H1 (cell line): ENCODE data around the gene CHST10. TPM values are rescaled to one million over a fixed set of nuclear protein-coding genes. Genes with fewer than 3 reads are reported as not detected.

Experiments used
- BACH1 ChIP-seq: IDR thresholded peaks from 2 replicates; pipeline ENCODE4 v1.6.1; 2012; ENCODE audit warnings: low read length, improper control_type of control experiment
- CHD7 ChIP-seq: fragments of 300-600 bp; sonication (generic); IDR thresholded peaks from 2 replicates; pipeline ENCODE4 v1.7.1; 2012; ENCODE audit warnings: low read length, moderate library complexity, mild to moderate bottlenecking, inconsistent platforms; ENCODE audit not compliant: insufficient replicate concordance
- CTBP2 ChIP-seq: IDR thresholded peaks from 2 replicates; pipeline ENCODE4 v1.7.0; 2011; ENCODE audit warnings: borderline replicate concordance, mild to moderate bottlenecking, moderate library complexity, mixed read lengths, low read length; ENCODE audit not compliant: insufficient read depth, insufficient read length
- HDAC2 ChIP-seq, 2 experiments: fragments of 300-600 bp in 1 of 2; sonication (generic) in 1 of 2; IDR thresholded peaks; 2 replicates each; pipeline ENCODE4 v1.6.1; 2011 to 2012; ENCODE audit warnings: low read depth in 2 of 2, low read length in 2 of 2, mild to moderate bottlenecking in 2 of 2, moderate library complexity in 2 of 2, borderline replicate concordance in 1 of 2, inconsistent platforms in 1 of 2
- RAD21 ChIP-seq, 2 experiments: IDR thresholded peaks in 1 of 2; conservative IDR thresholded peaks in 1 of 2; 2 replicates each; pipeline ENCODE4 v1.6.1; 2011; ENCODE audit warnings: low read depth in 2 of 2, low read length in 2 of 2, improper control_type of control experiment in 1 of 2, inconsistent platforms in 1 of 2, mild to moderate bottlenecking in 1 of 2, moderate library complexity in 1 of 2
- SAP30 ChIP-seq: fragments of 300-600 bp; sonication (generic); IDR thresholded peaks from 2 replicates; pipeline ENCODE4 v1.7.1; 2012; ENCODE audit warnings: low read length, moderate library complexity, mild to moderate bottlenecking, inconsistent platforms; ENCODE audit not compliant: insufficient read depth, insufficient replicate concordance
- SIN3A ChIP-seq, 2 experiments: IDR thresholded peaks in 1 of 2; conservative IDR thresholded peaks in 1 of 2; 2 replicates each; pipeline ENCODE4 v1.6.1; 2011 to 2012; ENCODE audit warnings: low read length in 2 of 2, improper control_type of control experiment in 1 of 2, low read depth in 1 of 2, mild to moderate bottlenecking in 1 of 2
- TAF7 ChIP-seq: optimal IDR thresholded peaks from 2 replicates; pipeline ENCODE3; 2011; ENCODE audit warnings: low read depth, mild to moderate bottlenecking, inconsistent platforms, low read length, moderate library complexity, borderline replicate concordance
- ZNF274 ChIP-seq: IDR thresholded peaks from 2 replicates; pipeline ENCODE4 v1.7.0; 2012; ENCODE audit warnings: low read length, borderline replicate concordance; ENCODE audit errors: extremely low read depth
- polyA plus RNA-seq, 7 experiments: library from polyadenylated mRNA; depleted of rRNA in 3 of 7; stranded (reverse) in 5 of 7; unstranded in 2 of 7; fragments of >200 nt in 5 of 7; fragments of 200-250 nt in 2 of 7; gene quantifications; 1 replicate in 5 of 7; 2 replicates in 1 of 7; 4 replicates in 1 of 7; pipeline versions ENCODE4 v1.2.1 to v1.2.3, GENCODE V29; 2011 to 2013; ENCODE audit warnings: missing spikeins in 2 of 7, mixed read lengths in 2 of 7
- total RNA-seq: library from RNA; stranded (reverse); fragmentation: NEBNext Ultra II Directional; extraction: Animal tissue kit (Norgen Biotek cat#: 25700); gene quantifications from 2 replicates; pipeline ENCODE4 v1.2.1, GENCODE V29; 2021

Gene CHST10
- total and polyA plus RNA-seq, 2 of the 8 experiments (the other 6 are each of a cell fraction or from before 2014, with no cell fraction given): 27.3 to 29.1 TPM

- no peak for TF ChIP-seq CHD7
- TF ChIP-seq SAP30: no peak
- no peak for TF ChIP-seq BACH1
- no peak for TF ChIP-seq ZNF274
- TF ChIP-seq HDAC2 (IDR thresholded peaks at IDR 0.05; ENCODE audit: borderline replicate concordance in 1 of 2, low read depth in 2 of 2, low read length in 2 of 2): no peak
- no peak for TF ChIP-seq RAD21 (IDR thresholded peaks at IDR 0.05 in 1 of 2, conservative IDR thresholded peaks at IDR 0.05 in 1 of 2; ENCODE audit: low read depth in 2 of 2, low read length in 2 of 2)
- no peak for TF ChIP-seq CTBP2
- TF ChIP-seq TAF7: no peak
- no peak for TF ChIP-seq SIN3A (conservative IDR thresholded peaks at IDR 0.05 in 1 of 2, IDR thresholded peaks at IDR 0.05 in 1 of 2; ENCODE audit: low read depth in 1 of 2, low read length in 2 of 2)
Observed at GRCh38 chr2:100453853-100454252, 36.4 kb upstream of the CHST10 start (continued).
